LHCN-M2 (cell line): Measurements from ENCODE around the gene LRRTM3. TPM values are rescaled to one million over a fixed set of nuclear protein-coding genes. Genes with fewer than 3 reads are reported as not detected.

Source experiments
- DNase-seq: peaks from one replicate; pipeline ENCODE4 v3.0.0-alpha.2; 2012; ENCODE audit warnings: low read depth
- total RNA-seq: library from RNA; depleted of rRNA; stranded (reverse); fragments of >200 nt; gene quantifications from 2 replicates; pipeline ENCODE4 v1.2.3, GENCODE V29; 2014

Gene LRRTM3
- total RNA-seq, 1 experiment from 2014 or later = 0.06 TPM

DNA sequence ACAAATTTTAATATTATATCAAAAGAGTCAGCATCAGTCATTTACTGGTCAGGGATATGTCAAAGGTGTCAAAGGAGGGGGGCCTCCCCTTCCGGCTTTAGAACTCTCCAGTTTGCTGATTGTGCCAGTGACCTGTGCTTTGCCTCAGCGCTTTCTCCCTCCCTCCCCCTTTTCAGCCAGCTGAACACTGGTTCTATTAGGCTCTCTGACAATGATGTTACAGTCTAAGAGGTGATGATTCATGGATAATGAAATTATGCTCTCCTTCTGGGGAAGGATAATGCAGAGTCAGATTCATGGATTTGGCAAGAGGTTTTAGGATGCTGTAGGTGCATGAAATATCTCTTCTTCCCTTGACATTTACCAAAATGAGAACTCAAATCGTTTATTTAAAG is 6.1 kb downstream of the LRRTM3 start:
- no peak for DNase-seq

DNA sequence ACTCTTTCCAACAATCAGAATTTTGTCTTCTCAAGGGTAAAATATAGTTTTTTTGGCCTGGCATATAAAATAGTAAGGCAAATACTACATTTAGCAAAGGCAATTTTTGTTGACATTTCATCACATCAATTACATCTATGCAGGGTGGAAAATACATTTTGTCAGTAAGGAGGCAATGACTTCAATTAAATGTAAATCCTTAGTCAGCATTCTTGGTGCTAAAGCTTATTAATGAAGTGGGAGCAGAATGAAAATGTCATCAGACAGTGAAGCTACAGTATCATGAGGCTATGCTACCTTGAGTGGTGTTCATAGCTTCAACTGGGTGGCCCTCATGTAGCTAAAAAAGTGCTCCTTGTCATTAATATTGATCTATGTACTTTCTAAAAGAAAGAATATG is 8.9 kb downstream of the LRRTM3 start:
- no peak for DNase-seq

DNA sequence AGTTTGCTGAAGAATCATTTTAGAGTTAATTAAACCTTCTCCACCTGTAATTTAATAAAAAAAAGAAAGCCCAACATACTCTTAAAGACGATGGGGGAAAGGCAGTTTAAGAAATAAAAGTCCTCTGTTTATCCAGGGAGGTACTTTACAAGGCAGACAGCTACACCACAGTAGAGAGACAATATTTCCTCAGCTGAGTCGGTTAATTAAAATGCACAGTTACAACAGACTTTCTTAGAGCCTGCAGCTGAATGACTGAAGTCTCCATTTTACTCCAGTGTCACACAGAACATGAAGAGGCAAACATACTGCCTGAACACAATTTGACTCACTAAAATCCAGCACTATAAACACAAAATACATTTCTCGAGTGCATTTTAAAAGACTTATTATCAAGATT is 15.1 kb downstream of the LRRTM3 start:
- no peak for DNase-seq

DNA sequence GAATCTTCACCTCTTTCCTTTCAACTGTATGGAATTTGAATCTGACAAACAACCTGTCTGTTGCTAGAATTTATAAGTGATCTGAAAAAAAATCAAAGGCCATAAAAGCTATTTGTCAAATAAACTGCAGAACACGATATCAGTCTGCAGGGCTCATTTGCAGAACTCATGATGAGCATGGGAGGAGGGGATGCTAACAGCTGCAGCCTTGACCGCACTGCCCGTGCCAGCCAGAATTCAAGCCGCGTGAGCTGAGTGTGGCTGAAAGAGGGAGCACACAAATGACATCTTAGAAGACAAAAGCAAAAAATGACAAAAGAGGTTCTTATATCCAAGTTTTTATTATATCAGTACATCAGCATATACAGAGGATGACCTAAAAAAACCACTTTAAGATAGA is 15.7 kb downstream of the LRRTM3 start:
- DNase-seq = peak; percentile 65

DNA sequence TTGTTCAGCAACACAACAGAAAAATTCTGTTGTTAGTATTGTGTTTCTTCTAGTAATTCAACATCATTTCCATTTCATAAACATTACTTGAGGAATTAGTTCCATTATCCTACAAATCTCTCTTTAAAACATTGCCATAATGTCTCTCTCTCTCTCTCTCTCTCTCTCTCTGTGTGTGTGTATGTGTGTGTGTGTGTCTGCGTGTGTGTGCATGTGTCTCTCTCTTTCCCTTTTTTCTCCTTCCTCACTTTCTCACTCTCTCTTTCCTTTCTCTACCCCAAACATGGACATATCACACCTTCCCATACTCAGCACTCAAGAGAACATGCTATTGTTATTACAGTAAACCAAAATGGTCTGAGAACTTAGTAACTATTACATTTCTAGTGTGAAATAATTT is 16.6 kb downstream of the LRRTM3 start:
- no peak for DNase-seq

DNA sequence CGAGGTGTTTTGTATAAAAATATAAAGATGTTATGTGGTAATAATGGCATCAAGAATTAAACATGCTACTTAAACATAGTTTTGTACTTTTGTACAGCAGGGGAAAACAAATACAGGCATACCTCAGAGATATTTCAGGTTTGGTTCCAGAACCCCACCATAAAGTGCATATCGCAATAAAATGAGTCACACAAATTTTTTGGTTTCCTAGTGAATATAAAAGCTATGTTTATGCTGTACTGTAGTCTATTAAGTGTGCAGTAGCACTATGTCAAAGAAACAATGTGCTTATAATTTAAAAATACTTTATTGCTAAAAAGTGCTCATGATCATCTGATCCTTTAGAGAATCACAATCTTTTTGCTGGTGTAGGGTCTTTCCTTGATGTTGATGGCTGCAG is 17.8 kb downstream of the LRRTM3 start:
- DNase-seq = no peak

DNA sequence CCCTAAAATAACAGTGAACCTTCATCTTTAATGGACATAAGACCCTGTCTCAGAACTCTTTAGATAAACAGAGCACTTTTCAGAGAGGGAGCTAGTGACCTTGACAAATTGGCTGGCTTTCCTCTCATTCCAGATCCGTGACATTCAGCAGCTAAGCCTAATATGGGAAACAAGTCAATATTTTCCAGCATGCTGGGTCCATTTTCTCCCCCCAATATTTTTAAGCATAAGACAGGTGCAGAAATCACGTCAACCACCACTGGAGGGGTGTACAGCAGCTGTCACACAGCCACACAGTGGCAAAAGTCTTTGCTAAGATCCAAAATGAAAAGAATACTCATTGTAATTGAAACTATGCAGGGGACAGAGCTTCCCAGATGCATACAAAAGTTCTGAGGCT is 26.1 kb downstream of the LRRTM3 start:
- DNase-seq = no peak

DNA sequence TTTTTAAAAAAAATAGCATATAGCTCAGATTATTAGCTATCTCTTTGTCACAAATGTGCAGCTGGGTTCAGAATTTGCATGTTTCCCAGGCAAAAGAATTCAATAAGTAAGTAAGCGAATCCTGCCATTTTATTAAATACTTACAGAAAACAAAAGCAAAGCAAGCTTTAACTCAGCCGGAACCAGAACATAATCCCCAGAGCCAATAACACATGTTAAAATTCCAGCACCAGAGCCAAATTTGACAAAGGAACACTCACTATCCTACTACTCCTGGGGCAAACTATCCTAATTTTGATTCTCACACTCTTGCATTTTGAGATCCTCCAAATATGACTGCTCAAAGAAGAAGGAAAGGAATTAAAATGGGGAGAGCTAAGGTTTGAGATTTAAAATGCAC is 32.6 kb downstream of the LRRTM3 start:
- DNase-seq = no peak

DNA sequence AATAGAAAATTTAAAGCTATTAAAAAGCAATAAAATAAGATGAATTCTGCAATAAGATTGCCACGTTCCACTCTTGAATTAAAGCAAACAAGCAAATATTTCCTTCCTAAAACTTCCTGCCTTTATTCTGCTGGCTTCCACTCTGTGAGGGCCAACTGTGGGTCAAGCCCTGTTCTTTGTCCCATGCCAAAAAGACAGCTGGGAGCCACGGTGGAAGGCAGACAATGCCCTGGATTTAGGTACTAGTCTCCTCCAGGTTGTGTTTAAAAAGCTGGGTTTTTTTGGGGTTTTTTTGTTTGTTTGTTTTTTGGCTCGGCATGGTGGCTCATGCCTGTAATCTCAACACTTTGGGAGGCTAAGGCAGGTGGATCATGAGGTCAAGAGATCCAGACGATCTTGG is 39.1 kb downstream of the LRRTM3 start:
- DNase-seq = no peak

DNA sequence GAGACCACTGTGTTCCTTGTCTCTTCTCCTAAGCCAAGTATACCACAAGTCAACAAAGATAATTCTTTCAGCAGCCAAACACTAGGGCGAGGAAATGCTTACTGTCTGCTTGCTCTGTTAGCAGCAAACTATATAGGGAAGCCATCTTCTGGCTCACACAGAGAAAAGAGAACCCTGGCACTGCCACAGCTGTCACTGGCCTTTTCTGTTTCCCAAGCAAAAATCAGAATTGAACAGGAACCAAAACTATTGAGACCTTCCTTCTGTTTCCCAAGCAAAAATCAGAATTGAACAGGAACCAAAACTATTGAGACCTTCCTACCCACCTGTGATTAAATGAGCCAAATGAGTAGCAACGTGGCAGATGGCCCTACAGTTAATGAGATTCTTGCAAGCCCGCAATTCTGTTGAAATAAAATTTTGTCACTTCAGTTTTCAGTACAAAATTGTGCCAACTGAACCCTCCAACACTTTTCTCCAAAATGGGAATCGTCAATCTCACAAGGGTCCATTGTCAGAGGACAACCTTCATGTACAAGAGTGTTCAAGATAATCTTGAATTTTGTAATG is 54.5 kb downstream of the LRRTM3 start:
- DNase-seq = no peak

DNA sequence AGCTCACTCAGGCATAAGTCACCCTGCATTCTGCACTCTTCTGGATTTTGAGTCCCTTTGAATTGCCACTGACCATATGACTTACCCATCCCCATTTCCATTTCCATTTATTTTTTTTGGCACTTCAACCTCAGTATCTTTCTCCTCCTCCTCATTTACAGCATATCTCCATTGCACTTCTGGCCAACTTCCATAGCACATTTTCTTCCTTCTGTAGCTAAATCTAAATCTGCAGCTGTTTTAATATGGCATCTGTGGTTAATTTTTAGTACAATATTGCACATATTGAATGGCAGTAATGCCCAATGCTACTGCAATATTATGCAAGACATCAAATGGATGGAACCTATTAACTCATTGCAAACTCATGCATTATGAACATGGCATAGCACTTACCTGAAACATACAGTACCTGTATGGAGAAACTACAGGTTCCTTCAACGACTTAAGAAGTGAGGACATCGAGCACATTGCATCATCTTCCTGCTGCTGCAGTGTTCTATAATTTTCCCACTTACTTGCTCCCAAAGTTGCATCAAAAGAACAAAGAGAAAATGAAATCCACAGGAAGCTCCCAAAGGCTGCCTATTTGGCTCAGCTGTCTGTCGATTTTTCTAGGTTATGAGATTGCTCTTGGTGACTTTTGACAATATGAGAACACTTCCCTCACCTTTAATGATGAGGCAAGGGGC is 55.7 kb downstream of the LRRTM3 start:
- no peak for DNase-seq

DNA sequence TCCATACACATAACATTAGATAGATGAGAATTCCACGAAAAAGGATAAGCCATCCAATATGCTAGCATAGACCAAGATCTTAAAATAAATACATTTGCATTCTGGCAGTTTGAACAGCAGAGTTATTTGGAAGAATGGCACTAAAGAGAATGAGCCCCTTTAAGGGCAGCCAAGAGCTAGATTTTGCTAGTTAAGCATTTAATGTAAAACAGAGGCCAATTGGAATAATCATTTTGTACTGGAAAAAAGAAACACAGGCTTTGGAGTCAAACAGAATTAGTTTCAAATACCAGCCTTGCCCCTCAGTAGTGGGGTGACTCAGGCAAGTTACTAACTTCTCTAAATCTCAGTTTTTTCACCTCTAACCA is 56.2 kb downstream of the LRRTM3 start:
- no peak for DNase-seq

DNA sequence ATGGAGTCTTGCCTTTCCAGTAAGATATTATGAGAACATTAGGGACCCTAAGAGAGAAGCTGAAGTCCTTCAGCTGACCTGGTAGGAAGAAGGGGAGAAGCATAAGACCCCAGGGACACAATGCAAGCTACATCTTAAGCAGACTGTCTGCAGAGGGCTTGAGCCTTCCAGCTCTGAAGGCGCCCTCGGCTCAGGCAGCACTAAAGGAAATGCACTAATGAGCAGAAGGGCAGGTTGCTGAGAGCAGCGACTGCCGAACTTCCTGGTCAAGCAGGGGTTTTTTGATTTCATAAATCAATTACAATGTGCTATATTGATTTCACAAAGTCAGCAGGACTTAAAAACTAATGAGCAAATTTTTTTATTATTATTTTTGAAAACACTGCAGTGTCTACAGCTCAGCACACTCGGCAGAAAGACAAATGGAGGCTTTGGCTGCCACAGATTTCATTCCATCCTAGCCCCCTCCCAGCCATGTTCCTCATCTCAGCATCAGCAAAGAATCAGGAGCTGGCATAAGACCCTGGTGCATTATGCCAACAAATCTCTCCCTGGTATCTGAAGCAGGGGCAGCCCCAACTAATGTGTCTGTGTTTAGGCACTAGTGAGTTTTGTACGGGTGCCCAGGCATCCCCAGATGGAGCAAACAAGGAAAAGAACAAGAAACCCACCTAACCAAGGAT is 57.1 kb downstream of the LRRTM3 start:
- no peak for DNase-seq

DNA sequence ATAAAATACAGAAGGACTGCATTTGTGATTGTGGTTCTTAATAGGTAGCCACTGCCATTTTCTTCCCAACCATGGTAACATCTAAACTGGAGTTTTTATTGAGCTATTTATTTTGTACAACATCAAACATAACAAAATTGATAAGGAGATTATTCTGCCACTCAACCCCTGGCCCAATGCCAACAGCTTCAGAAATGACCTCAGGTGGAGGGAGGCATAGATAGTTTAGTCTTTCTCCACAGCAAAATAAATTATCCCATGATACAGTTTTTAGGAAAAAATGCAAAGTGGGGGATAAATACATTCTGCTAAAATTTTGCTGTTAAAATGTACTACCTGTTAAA is 57.6 kb downstream of the LRRTM3 start:
- no peak for DNase-seq

DNA sequence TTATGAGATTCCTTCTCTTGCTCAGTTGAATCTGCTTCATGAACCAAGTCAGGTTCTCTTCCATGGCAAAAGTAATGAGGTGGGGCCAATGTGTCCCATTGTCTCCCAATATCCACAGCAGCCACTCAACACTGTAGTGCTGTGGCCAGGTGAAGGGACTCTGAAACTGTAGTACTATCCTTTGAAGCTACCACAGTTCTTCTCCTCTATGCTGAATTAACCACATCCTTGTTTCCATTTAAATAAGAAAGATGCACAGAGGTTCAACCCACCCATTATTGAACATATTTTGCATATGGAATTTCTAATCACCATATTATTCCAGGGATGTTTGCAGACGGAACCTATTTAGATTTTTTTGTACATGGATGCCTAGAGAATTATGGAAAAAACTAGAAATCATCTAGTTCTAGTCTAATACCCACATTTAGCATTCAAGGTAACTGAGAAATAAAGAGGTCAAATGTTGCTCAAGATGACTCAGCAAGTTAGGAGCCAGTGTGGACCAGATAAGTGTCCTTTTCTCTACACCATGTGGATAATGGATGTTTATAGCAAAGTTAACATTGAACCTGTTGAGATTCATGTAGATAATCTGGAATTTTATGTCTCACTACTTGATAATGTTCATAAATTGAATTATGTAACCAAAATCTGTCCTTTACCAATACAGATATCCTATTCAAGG is 64.5 kb downstream of the LRRTM3 start:
- DNase-seq = no peak

DNA sequence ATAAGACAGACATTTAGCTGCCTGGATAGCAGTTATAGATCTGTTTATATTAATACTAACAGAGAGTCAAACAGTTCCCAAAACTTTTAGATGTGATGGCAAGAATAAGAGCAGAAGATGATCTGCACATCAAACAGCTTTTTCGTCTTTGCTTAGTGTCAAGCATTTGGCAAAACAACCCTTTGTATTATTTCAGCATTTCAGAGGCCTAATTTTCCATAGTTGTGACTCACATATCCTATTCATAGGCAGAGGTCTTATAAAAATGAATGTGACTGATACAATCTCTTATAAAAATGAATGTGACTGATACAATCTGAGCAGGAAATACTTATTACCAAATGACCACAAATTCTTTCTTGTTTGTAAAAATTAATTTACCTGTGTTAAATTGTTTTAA is 71.2 kb downstream of the LRRTM3 start:
- DNase-seq = no peak

DNA sequence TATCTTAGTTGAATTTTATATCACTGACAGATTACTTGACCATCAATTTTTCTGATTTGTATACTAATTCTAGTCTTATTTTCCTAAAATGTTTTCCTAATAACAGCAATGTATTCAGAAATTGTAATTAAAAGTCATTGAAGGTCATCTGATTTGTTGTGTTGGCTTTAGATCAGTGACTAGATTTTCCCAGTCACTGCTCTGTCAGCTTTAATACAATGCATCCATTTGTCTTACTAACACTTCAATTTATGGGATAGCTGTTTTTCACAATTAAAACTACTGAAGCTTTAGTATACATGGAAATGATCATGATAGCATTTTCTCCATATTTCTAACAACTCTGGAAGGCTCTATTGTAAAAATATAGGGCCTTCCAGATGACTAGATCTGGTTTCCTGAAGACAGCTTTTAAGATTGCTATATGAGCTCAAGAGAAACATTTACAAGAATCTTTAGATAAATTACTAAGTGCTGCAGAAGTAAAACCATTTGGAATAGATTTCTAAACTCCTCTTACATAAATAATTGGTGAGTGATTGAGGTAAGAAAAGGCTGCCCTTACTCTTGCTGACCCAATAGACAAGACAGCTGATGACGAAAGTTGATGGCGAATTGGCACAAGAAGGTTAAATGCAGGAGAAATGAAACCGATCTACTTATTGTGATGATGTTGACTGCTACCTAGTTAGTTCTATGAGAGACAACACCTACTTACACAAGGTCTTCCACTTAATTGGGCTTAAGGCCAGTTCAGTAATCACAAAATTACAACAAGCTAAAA is 74.1 kb downstream of the LRRTM3 start:
- DNase-seq = no peak

DNA sequence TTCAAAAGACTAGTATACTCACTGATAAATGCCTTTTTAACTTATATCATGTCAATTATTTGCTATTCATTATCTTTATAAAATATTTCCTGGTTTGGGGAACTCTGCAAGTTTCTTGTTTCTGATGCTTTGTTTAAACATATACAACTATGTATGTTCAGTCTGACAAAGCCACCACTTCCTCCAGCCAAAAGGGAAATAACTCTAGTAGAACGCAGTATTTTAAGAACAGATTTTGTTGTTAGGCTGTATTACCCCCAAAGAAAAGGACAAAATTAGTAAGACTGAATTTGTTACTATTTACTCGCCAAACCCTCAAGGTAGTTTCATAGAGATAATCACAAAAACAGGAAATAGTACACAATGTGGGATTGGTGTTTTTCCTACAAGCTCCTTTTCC is 78.9 kb downstream of the LRRTM3 start:
- no peak for DNase-seq

DNA sequence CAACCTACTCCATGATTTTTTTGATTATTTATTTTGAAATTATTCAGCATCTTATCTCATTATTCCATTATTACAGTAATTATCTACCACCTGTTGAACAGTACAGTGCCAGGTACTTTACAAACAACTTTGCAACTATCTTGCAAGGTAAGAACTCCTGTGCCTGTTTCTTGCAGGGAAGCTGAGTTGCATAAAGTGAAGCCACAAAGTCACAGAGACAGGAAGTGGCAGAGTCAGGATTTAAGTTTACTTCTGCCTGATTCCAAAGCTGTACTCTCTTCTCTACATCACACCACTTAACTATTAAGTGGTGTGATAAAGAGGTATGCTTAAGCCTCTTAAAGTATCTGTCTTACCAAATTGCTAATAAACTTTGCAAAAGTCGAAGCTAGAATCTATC is 80.1 kb downstream of the LRRTM3 start:
- DNase-seq = no peak

DNA sequence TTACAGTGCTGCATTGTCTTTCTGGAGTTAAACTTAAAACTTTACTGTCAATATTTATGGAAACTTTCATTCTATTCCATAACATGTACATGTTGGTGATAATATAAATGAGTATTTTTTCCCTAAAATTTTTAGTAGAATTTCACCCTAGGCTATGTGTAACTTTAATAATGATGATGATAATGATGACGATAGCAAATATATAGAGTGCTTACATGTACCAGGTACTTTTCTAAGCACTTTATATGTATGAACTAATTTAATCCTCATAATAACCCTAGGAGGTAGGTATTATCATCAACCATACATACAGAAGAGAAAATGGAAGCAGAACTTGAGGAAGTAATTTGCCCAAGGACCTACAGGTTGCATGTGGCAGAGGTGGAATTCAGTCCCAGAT is 85.6 kb downstream of the LRRTM3 start:
- no peak for DNase-seq

DNA sequence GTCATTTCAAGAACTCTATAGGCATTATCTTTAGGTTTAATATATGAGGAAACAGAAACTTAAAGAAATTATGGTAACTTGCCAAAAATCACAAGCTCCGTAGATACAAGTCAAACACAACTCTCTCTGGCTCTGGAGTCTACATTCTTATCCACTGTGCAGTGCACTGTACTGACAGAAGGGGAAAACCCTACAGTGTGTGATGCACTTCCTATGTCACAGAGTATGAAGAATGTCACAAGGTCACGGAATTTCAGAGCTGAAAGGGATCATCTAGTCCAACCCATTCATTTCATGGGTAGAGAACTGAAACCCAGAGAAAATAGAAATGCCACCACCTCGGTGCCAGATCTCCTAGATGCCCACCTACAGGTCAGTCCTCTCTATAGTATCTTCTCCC is 86.1 kb downstream of the LRRTM3 start:
- no peak for DNase-seq

DNA sequence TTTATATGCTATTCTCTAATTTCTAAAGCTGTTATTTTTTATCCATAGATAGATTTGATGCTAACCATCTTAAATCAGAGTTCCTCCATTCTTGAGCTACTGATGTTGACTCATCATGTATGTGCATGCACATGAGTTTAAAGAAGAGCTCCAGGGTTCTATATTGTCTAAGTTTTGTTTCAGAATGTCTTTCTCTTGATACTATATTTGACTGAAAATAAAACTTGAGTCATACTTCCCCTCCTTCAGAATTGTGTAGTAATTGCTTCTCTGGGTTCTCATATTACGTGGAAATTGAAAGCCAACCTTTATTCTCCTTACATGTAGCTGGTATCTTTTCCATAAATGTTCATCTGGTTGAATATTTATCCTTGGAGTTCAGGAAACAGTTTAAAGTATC is 89.4 kb downstream of the LRRTM3 start:
- DNase-seq = no peak
